ENCODE measurements around the gene PPM1H.

GRCh38 chr12:62643486-62643885 is 291.5 kb downstream of the PPM1H start:
- TF ChIP-seq CTCF (conservative IDR thresholded peaks at IDR 0.05) (no peak), ZFX (IDR thresholded peaks at IDR 0.05) (no peak)

All from C4-2B (cell line).